Left forelimb (tissue), 1 donor: ENCODE measurements around the gene NSMF.

ENCODE experiments used
- DNase-seq: peaks from one replicate; pipeline ENCODE4 v3.0.0-alpha.2; 2018; ENCODE audit warnings: low spot score

The NSMF gene, protein sequence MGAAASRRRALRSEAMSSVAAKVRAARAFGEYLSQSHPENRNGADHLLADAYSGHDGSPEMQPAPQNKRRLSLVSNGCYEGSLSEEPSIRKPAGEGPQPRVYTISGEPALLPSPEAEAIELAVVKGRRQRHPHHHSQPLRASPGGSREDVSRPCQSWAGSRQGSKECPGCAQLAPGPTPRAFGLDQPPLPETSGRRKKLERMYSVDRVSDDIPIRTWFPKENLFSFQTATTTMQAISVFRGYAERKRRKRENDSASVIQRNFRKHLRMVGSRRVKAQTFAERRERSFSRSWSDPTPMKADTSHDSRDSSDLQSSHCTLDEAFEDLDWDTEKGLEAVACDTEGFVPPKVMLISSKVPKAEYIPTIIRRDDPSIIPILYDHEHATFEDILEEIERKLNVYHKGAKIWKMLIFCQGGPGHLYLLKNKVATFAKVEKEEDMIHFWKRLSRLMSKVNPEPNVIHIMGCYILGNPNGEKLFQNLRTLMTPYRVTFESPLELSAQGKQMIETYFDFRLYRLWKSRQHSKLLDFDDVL

GRCh38 chr9:137459152-137459600, at the start of gene NSMF:
Gene NSMF (minus strand): TSS chr9:137459334. CDS start chr9:137459102, 232 bp downstream.
- DNase-seq = peak; percentile 96

DNA sequence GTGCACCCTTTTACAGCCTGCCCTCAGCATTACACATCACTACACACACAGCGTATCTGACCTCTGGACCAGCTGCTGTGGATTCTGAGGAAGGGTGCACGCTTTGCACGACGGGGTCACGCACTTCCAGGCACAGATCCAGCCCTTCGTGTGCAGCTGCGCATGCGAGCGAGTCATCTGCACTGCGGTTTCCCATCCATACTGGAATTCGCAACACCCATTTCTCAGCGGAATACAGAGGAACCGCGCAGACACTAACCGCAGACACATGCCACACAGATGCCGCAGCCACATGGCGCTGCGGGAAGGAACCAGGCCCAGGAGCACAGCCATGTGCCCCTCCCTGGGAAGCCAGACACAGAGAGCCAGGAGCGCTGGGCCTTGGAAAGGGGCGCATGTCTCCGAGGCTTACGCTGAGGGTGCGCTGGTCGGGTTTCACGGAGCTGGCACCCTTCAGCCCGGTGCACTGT, 47.6 kb upstream of the NSMF start:
- DNase-seq = no peak

DNA sequence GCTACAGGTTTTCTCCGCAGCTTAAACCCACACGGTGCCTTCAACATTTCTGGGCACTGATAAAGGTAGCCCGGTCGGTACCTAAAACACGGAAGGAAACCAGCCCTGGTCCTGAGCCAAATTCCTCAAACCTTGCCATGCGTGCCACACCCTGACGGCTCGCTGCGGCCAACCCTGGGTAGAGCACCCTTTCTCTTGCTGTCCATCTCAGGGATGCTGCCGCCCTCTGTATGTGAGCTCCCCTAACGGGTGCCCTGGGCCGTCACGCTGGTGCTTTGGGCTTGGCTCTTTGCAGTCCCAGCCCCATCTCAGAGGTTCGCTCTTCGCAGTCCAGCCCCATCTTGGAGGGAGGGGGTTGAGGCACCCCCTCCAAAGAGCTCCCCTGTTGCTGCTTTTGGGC, 47.1 kb upstream of the NSMF start:
- DNase-seq = no peak

GRCh38 chr9:137505421-137506140, 46.4 kb upstream of the NSMF start:
- no peak for DNase-seq

DNA sequence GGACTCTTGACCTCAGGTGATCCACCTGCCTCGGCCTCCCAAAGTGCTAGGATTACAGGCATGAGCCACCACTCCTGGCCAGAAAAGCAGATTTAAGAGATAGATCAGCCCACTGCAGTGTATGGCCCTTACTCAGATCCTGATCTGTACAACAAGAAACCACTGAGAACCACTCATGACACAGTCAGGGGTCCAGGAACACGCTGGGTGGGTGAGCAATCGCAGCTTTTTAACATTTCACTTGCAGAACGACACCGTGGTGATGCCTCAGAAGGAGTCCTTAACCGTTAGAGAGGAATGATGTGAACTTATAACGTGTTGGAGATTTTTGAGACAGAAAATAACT, 45.3 kb upstream of the NSMF start:
- DNase-seq = no peak

- no peak for DNase-seq
Observed at GRCh38 chr9:137502008-137502911, 43.1 kb upstream of the NSMF start.

DNA sequence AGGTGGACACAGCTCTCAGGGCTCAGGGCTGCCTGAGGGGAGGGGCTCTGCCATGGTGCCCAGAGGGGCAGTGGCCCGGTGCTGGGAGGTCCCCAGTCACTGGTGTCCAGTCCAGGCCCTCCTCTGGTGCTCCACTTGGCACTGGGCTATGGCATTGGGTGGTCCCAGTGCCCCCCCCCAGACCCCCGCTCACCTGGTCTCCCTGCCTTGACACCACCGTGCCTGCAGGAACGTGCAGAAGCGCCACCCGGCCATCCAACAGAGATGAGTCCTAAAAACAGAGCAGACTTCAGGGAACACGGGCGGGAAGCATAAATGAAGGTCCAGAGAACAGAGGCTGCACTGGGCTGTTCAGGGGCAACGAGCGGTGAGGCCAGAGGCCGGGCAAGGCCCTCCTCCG, 42.3 kb upstream of the NSMF start:
- no peak for DNase-seq

GRCh38 chr9:137500666-137501397, 41.7 kb upstream of the NSMF start:
- DNase-seq = no peak

DNA sequence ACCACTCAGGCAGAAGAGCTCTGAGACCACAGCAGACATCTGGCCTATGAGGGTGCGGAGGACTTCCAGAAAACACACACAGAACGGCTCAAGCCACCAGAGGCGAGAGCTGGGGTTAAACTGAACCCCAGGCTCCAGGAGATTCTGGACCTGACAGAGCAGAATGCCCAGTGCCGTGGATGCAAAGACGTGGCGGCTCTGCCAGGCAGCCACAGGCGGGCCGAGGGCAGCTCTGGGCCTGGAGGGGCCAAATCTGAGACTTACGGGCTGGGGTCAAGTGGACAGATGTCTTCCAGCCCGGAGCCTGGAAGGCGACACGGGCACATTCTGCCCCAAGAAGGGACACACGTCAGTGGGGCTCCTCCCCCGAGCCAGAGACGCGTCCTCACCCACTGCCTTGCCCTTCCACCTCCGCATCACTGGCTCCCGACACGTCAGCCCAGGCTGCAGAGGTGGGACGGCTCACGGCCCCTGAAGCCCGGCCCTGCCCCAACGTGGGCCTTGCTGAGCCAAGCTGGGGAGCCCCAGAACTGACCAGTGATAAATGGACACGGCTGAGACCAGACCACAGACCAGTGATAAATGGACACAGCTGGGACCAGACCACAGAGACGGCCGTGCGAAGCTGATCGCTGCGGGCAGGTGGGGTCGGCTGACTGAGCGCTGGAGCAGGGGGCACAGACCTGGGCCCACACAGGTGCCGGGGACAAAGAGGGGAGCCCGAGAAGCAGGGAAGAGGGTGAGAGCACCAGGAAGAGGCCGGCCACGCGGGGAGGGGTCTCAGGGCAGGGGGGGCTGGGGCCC, 40.9 kb upstream of the NSMF start:
- DNase-seq = no peak

GRCh38 chr9:137499416-137499815, 40.3 kb upstream of the NSMF start:
- no peak for DNase-seq

DNA sequence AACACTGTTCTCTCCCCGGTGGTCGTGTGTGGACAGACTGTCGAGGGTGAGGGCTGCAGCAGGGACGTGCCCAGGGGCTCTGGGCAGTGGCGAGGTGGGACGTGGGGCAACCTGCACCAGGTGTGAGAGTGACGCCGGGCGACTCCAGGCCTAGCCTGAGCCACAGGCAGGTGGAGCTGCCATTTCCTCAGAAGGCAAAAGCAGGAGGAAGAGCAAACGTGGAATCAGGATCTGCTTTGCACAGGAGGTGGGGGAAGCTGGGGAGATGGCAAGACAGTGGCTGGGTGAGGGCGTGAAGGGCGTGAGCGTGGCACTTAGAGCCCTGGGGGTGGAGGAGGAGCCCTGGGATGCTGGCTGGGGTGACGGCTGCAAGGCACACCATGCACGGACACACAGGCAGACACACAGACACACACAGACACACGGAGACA, 39.6 kb upstream of the NSMF start:
- no peak for DNase-seq

- DNase-seq = no peak
Observed at GRCh38 chr9:137497921-137498719, 39.0 kb upstream of the NSMF start.

- no peak for DNase-seq
Observed at GRCh38 chr9:137496601-137497375, 37.7 kb upstream of the NSMF start.

DNA sequence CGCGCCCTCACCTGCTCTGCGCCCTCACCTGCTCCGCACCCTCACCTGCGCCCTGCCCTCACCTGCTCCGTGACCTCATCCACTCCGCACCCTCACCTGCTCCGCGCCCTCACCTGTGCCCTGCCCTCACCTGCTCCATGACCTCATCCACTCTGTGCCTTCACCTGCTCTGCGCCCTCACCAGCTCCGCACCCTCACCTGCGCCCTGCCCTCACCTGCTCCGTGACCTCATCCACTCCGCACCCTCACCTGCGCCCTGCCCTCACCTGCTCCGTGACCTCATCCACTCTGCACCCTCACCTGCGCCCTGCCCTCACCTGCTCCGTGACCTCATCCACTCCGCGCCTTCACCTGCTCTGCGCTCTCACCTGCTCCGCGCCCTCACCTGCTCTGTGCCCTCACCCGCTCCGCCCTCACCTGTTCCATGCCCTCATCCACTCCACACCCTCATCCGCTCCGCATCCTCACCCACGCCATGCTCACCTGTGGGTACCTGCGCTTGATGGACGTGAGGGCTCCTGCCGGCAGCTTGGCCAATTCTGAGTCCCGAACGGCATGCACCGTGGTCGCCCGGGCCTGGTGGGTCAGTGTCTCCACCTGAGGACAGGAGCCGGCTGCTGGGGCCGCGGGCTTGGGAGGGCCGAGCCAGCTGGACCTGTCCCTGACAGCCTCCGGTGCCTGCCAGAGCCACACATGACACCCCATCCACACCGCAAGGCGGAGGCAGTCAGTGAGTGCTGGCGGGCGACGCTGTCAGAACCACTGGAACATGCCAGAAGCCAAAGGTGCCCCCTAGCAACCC, 35.6 kb upstream of the NSMF start:
- no peak for DNase-seq

DNA sequence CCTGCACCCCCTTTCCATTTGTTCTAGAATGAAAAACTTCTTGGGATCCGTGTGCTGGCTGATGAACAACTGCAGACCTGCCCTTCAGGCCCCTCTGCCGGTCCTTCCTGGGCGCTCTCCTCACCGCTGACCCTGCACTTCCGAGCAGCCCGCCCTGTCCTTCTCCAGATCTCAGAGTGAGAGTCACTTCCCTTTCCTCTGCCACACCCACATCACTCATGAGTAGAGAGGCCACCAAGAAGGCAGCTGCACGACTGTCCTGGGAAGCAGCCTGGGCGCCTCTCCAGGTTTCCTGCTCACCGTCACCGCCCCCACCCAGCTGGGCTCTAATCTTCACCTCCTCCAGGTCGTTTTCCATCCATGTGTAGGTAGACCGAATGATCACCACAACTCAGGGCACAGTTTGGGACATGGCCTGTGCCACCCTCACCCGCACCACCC, 35.0 kb upstream of the NSMF start:
- no peak for DNase-seq

DNA sequence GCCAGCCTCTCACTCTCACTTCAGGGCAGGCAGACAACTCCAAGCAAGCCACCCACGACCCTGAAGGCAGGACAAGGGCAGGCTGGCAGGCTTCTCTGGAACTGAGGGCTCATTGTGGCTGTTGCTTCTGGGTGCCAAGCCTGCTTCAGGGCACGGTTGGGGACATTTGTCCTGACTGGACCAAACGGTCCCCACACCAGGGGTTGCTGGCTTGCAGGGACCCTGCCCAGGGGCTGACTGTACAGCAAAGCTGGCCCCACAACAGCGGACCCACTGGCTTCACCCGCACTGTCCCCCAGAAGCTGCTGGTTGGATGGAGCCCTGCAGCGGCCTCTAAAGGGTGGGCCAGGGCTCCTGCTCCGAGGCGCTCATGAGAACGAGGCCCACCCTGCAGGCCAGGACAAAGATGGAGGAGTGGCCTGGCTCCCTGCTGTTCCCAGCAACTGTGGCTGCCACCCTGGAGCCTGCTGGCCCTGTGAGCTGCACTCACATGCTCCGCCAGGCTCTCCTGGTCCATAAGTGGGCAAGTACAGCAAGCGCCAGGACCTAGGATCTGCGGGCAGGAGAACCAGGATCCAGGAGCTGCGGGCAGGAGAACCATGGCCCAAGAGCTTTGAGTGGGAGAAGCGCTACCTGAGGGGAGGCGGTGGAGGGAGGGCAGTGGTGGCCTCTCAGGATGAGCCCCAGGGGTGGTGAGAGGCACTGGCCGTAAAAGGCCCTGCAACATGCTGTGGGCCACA, 34.4 kb upstream of the NSMF start:
- no peak for DNase-seq
